Liver (tissue), 9 donors: Measurements from ENCODE around the gene B4GALT5. TPM values are rescaled to one million over a fixed set of nuclear protein-coding genes. Genes with fewer than 3 reads are reported as not detected.

ENCODE experiments used
- DNase-seq: peaks from one replicate; pipeline ENCODE4 v3.0.0-alpha.2; 2017; ENCODE audit warnings: low spot score
- H3K27ac ChIP-seq, 2 donors: one replicate each; pipeline ENCODE4 v1.7.0; 2013; ENCODE audit warnings: inconsistent platforms in 2 of 2, low read length in 2 of 2, control low read depth in 1 of 2, low read depth in 1 of 2, mild to moderate bottlenecking in 1 of 2
- H3K27me3 ChIP-seq, 4 donors: one replicate each; pipeline versions ENCODE4 v1.6.1 to v1.7.0; 2013; ENCODE audit warnings: low read length in 3 of 4, inconsistent platforms in 1 of 4, mild to moderate bottlenecking in 1 of 4, moderate library complexity in 1 of 4; ENCODE audit not compliant: control insufficient read depth in 4 of 4, insufficient read depth in 4 of 4
- H3K36me3 ChIP-seq, 4 donors: one replicate each; pipeline versions ENCODE4 v1.6.1 to v1.7.0; 2013; ENCODE audit warnings: low read length in 3 of 4, mild to moderate bottlenecking in 3 of 4, low read depth in 1 of 4, moderate library complexity in 1 of 4; ENCODE audit not compliant: control insufficient read depth in 4 of 4, insufficient read depth in 3 of 4
- H3K4me1 ChIP-seq, 4 donors: one replicate each; pipeline versions ENCODE4 v1.6.1 to v1.7.0; 2013; ENCODE audit warnings: low read length in 3 of 4, mild to moderate bottlenecking in 3 of 4, moderate library complexity in 1 of 4; ENCODE audit not compliant: control insufficient read depth in 4 of 4, insufficient read depth in 4 of 4
- H3K4me3 ChIP-seq, 3 donors: one replicate each; pipeline versions ENCODE4 v1.6.1 to v1.7.0; 2013; ENCODE audit warnings: low read length in 3 of 3, control low read depth in 1 of 3, low read depth in 1 of 3, mild to moderate bottlenecking in 1 of 3
- H3K9ac ChIP-seq, 2 donors: one replicate each; pipeline ENCODE4 v1.7.0; 2013; ENCODE audit warnings: low read length in 2 of 2, mild to moderate bottlenecking in 2 of 2, moderate library complexity in 2 of 2, control low read depth in 1 of 2, low read depth in 1 of 2
- H3K9me3 ChIP-seq, 4 donors: one replicate each; pipeline versions ENCODE4 v1.6.1 to v1.7.0; 2013; ENCODE audit warnings: low read length in 3 of 4; ENCODE audit not compliant: control insufficient read depth in 4 of 4
- ATF3 ChIP-seq: IDR thresholded peaks from 2 replicates; pipeline ENCODE4 v1.6.1; 2016; ENCODE audit warnings: antibody characterized with exemption
- CTCF ChIP-seq: fragments of 150-350 bp; IDR thresholded peaks from 2 replicates; pipeline ENCODE4 v1.5.1; 2017; ENCODE audit warnings: improper control_type of control experiment, low read depth, low read length; ENCODE audit not compliant: missing input control
- EGR1 ChIP-seq, 2 donors: IDR thresholded peaks; 2 replicates each; pipeline ENCODE4 v1.6.1; 2016 to 2018; ENCODE audit warnings: antibody characterized with exemption in 2 of 2, low read depth in 2 of 2
- FOXA1 ChIP-seq: IDR thresholded peaks from 2 replicates; pipeline ENCODE4 v1.6.1; 2016; ENCODE audit warnings: antibody characterized with exemption
- FOXA2 ChIP-seq: IDR thresholded peaks from 2 replicates; pipeline ENCODE4 v1.6.1; 2016; ENCODE audit warnings: antibody characterized with exemption
- GABPA ChIP-seq, 2 donors: IDR thresholded peaks in 1 of 2; conservative IDR thresholded peaks in 1 of 2; 2 replicates each; pipeline ENCODE4 v1.6.1; 2016; ENCODE audit warnings: antibody characterized with exemption in 2 of 2, mild to moderate bottlenecking in 1 of 2, moderate library complexity in 1 of 2
- HNF4A ChIP-seq, 2 donors: conservative IDR thresholded peaks; 2 replicates each; pipeline ENCODE4 v1.6.1; 2016; ENCODE audit warnings: antibody characterized with exemption in 2 of 2, mild to moderate bottlenecking in 2 of 2
- HNF4G ChIP-seq: IDR thresholded peaks from 2 replicates; pipeline ENCODE4 v1.6.1; 2016; ENCODE audit warnings: antibody characterized with exemption
- JUND ChIP-seq, 2 donors: IDR thresholded peaks; 2 replicates each; pipeline ENCODE4 v1.6.1; 2016; ENCODE audit warnings: antibody characterized with exemption in 2 of 2
- MAX ChIP-seq: IDR thresholded peaks from 2 replicates; pipeline ENCODE4 v1.6.1; 2016; ENCODE audit warnings: antibody characterized with exemption
- NR2F2 ChIP-seq: IDR thresholded peaks from 2 replicates; pipeline ENCODE4 v1.6.1; 2016; ENCODE audit warnings: antibody characterized with exemption
- RAD21 ChIP-seq, 2 donors: IDR thresholded peaks; 2 replicates each; pipeline ENCODE4 v1.6.1; 2016; ENCODE audit warnings: antibody characterized with exemption in 2 of 2, mild to moderate bottlenecking in 2 of 2
- REST ChIP-seq: IDR thresholded peaks from 2 replicates; pipeline ENCODE4 v1.6.1; 2016; ENCODE audit warnings: antibody characterized with exemption, mild to moderate bottlenecking
- RXRA ChIP-seq, 2 donors: IDR thresholded peaks; 2 replicates each; pipeline ENCODE4 v1.6.1; 2017 to 2018; ENCODE audit warnings: antibody characterized with exemption in 2 of 2, mild to moderate bottlenecking in 1 of 2
- SP1 ChIP-seq: IDR thresholded peaks from 2 replicates; pipeline ENCODE4 v1.6.1; 2018; ENCODE audit warnings: antibody characterized with exemption, mild to moderate bottlenecking
- TAF1 ChIP-seq: conservative IDR thresholded peaks from 2 replicates; pipeline ENCODE4 v1.6.1; 2016; ENCODE audit warnings: antibody characterized with exemption, mild to moderate bottlenecking
- YY1 ChIP-seq: IDR thresholded peaks from 2 replicates; pipeline ENCODE4 v1.6.1; 2016; ENCODE audit warnings: antibody characterized with exemption, mild to moderate bottlenecking
- ZBTB33 ChIP-seq: IDR thresholded peaks from 2 replicates; pipeline ENCODE4 v1.6.1; 2016; ENCODE audit warnings: antibody characterized with exemption
- WGBS: extraction: QIAGEN DNeasy Blood & Tissue Kit; methylation state at CpG from one replicate; pipeline ENCODE4 v1.1.7; 2013; 5-methylcytosine and 5-hydroxymethylcytosine counted together
- polyA plus RNA-seq, 2 donors: library from polyadenylated mRNA; stranded (reverse) in 1 of 2; unstranded in 1 of 2; fragments of 200-250 nt in 1 of 2; fragments of >200 nt in 1 of 2; fragmentation: Nextera tagmentation in 1 of 2; extraction: Ambion mirVana in 1 of 2; gene quantifications; one replicate each; pipeline versions ENCODE4 v1.2.1 to v1.2.3, GENCODE V29; 2013 to 2015
- total RNA-seq, 2 donors: library from RNA; depleted of rRNA; stranded (reverse); fragments of >200 nt; gene quantifications; one replicate each; pipeline ENCODE4 v1.2.3, GENCODE V29; 2014
- donor health status: healthy.
- donor health status: healthy.
- donor health status: healthy.
- donor health status: healthy.
- donor health status: healthy.

Gene B4GALT5
- total and polyA plus RNA-seq, 4 donors = 2.0 to 28.2 (median 14.4) TPM

GRCh38 chr20:49620364-49621240, 93.1 kb downstream of the B4GALT5 start:
- Histone ChIP-seq H3K4me1 (peaks cover 4 to 10% (median 7%) of the 10 kb centered on the region in 4 donors), H3K4me3 (no peak overlapping the region), H3K36me3 (no peaks in the 10 kb centered on the region), H3K27ac (no peak overlapping the region), H3K9ac (no peak overlapping the region), H3K27me3 (no peaks in the 10 kb centered on the region), H3K9me3 (no peaks in the 10 kb centered on the region)
- TF ChIP-seq FOXA2 (no peak), MAX (no peak), REST (no peak), ATF3 (no peak), FOXA1 (no peak), RAD21 (IDR thresholded peaks at IDR 0.05) (no peak), HNF4G (no peak), NR2F2 (no peak), YY1 (no peak), EGR1 (IDR thresholded peaks at IDR 0.05; ENCODE audit: low read depth in 2 of 2) (no peak), ZBTB33 (no peak), GABPA (IDR thresholded peaks at IDR 0.05 in 1 of 2, conservative IDR thresholded peaks at IDR 0.05 in 1 of 2) (no peak)
- no peak for DNase-seq
- WGBS = 88% methylated on average over 12 of the region's 12 CpGs

- H3K4me3 ChIP-seq = no peak overlapping the region
- 92% methylated on average over 4 of the region's 4 CpGs for WGBS
- no peak for DNase-seq
- peaks cover 4 to 16% (median 10%) of the 10 kb centered on the region in 4 donors for H3K4me1 ChIP-seq
- no peaks in the 10 kb centered on the region for H3K27me3 ChIP-seq
- no peaks in the 10 kb centered on the region for H3K9me3 ChIP-seq
- no peak overlapping the region for H3K27ac ChIP-seq
- no peaks in the 10 kb centered on the region for H3K36me3 ChIP-seq
- H3K9ac ChIP-seq = no peak overlapping the region
- TF ChIP-seq EGR1 (IDR thresholded peaks at IDR 0.05; ENCODE audit: low read depth in 2 of 2) = no peak
- TF ChIP-seq CTCF = no peak
- no peak for TF ChIP-seq ZBTB33
- no peak for TF ChIP-seq YY1
- TF ChIP-seq TAF1 = no peak
- no peak for TF ChIP-seq HNF4A (conservative IDR thresholded peaks at IDR 0.05)
- no peak for TF ChIP-seq JUND (IDR thresholded peaks at IDR 0.05)
- TF ChIP-seq SP1 = no peak
- TF ChIP-seq RXRA (IDR thresholded peaks at IDR 0.05) = no peak
- no peak for TF ChIP-seq NR2F2
- TF ChIP-seq GABPA (IDR thresholded peaks at IDR 0.05 in 1 of 2, conservative IDR thresholded peaks at IDR 0.05 in 1 of 2) = no peak
Measured at GRCh38 chr20:49619113-49620048, 94.3 kb downstream of the B4GALT5 start.
